ENCODE measurements around the gene SSBP1. TPM values are rescaled to one million over a fixed set of nuclear protein-coding genes. Genes with fewer than 3 reads are reported as not detected.

Gene SSBP1
- total and polyA plus RNA-seq, 8 donors, result 17.4 to 207 (median 104) TPM

- intact Hi-C loops (cut with DNase I; ENCODE audit: low total_unique reads), result no loop called here
- WGBS, 5 donors, result 42 to 71% (median 66%) methylated on average over 2 of the region's 2 CpGs
These were observed 28.8 kb upstream of the SSBP1 start for GRCh38 chr7:141709318-141709717.

GRCh38 chr7:141709749-141710148, 28.4 kb upstream of the SSBP1 start:
- no peaks in the 10 kb centered on the region for H3K4me1 ChIP-seq
- H3K36me3 ChIP-seq, result peaks cover 0 to 4% (median 0%) of the 10 kb centered on the region in 4 donors
- no peaks in the 10 kb centered on the region for H3K27me3 ChIP-seq
- peak overlapping the region in 1 of 5 donors; percentile 36 for H3K27ac ChIP-seq
- 71 to 82% (median 76%) methylated on average over 4 of the region's 4 CpGs for WGBS, 5 donors
- TF ChIP-seq EP300 (IDR thresholded peaks at IDR 0.05), result no peak
- TF ChIP-seq POLR2A (IDR thresholded peaks at IDR 0.05), result no peak
- TF ChIP-seq POLR2AphosphoS5 (IDR thresholded peaks at IDR 0.05), result no peak
- no peak for TF ChIP-seq CTCF (IDR thresholded peaks at IDR 0.05)
- no peaks in the 10 kb centered on the region for H3K9me3 ChIP-seq
- DNase-seq, result no peak
- no peak overlapping the region for H3K4me3 ChIP-seq
- intact Hi-C loops (cut with DNase I; ENCODE audit: low total_unique reads), result no loop called here

More at GRCh38 chr7:141709318-141709717, 28.8 kb upstream of the SSBP1 start:
- H3K4me1 ChIP-seq, result peaks cover 0 to 3% (median 0%) of the 10 kb centered on the region in 4 donors
- peaks cover 0 to 4% (median 0%) of the 10 kb centered on the region in 4 donors for H3K36me3 ChIP-seq
- H3K27me3 ChIP-seq, result no peaks in the 10 kb centered on the region
- TF ChIP-seq CTCF (IDR thresholded peaks at IDR 0.05) (no peak), POLR2AphosphoS5 (IDR thresholded peaks at IDR 0.05) (no peak), POLR2A (IDR thresholded peaks at IDR 0.05) (no peak), EP300 (IDR thresholded peaks at IDR 0.05) (no peak)
- H3K27ac ChIP-seq, result peak overlapping the region in 1 of 5 donors; percentile 36
- no peak for DNase-seq
- no peak overlapping the region for H3K4me3 ChIP-seq
- H3K9me3 ChIP-seq, result no peaks in the 10 kb centered on the region

- TF ChIP-seq POLR2AphosphoS5 (IDR thresholded peaks at IDR 0.05), result no peak
- TF ChIP-seq POLR2A (IDR thresholded peaks at IDR 0.05), result no peak
- TF ChIP-seq EP300 (IDR thresholded peaks at IDR 0.05), result no peak
- TF ChIP-seq CTCF (IDR thresholded peaks at IDR 0.05), result no peak
These were observed 27.9 kb upstream of the SSBP1 start for GRCh38 chr7:141710301-141710700.

GRCh38 chr7:141712603-141713255, 25.4 kb upstream of the SSBP1 start:
- Histone ChIP-seq H3K4me1 (no peaks in the 10 kb centered on the region), H3K9me3 (no peaks in the 10 kb centered on the region), H3K4me3 (no peak overlapping the region), H3K36me3 (peaks cover 0 to 4% (median 0%) of the 10 kb centered on the region in 4 donors), H3K27ac (no peak overlapping the region), H3K27me3 (no peaks in the 10 kb centered on the region)
- DNase-seq, result no peak
- no peak for TF ChIP-seq CTCF (IDR thresholded peaks at IDR 0.05)
- TF ChIP-seq POLR2A (IDR thresholded peaks at IDR 0.05), result no peak
- TF ChIP-seq POLR2AphosphoS5 (IDR thresholded peaks at IDR 0.05), result no peak
- TF ChIP-seq EP300 (IDR thresholded peaks at IDR 0.05), result no peak
- WGBS, 5 donors, result 83 to 92% (median 89%) methylated on average over 5 of the region's 5 CpGs
- intact Hi-C loops (cut with DNase I; ENCODE audit: low total_unique reads), result no loop called here

More at GRCh38 chr7:141710301-141710700, 27.9 kb upstream of the SSBP1 start:
- 22 to 48% (median 35%) methylated on average over 1 of the region's 1 CpG for WGBS, 5 donors
- intact Hi-C loops (cut with DNase I; ENCODE audit: low total_unique reads), result no loop called here
- Histone ChIP-seq H3K27ac (no peak overlapping the region), H3K9me3 (no peaks in the 10 kb centered on the region), H3K36me3 (peaks cover 0 to 4% (median 0%) of the 10 kb centered on the region in 4 donors), H3K4me3 (no peak overlapping the region), H3K4me1 (no peaks in the 10 kb centered on the region), H3K27me3 (no peaks in the 10 kb centered on the region)
- no peak for DNase-seq

Data from stomach (tissue), 9 donors.